Keratinocyte (primary cell): ENCODE data around the gene CDK15. TPM values are rescaled to one million over a fixed set of nuclear protein-coding genes. Genes with fewer than 3 reads are reported as not detected.

Source experiments
- DNase-seq: peaks from one replicate; pipeline ENCODE4 v3.0.0-alpha.2; 2011; ENCODE audit warnings: low read depth, missing footprints, low spot score
- FAIRE-seq: peaks from 2 replicates; lab custom pipeline; 2011; peaks lifted over from hg19 to GRCh38; lab: Jason Lieb, UNC
- H2AFZ ChIP-seq: 2 replicates; pipeline ENCODE4 v1.6.0; 2012; ENCODE audit warnings: low read length, control low read depth, inconsistent platforms; ENCODE audit not compliant: control insufficient read depth
- H3K27ac ChIP-seq: 2 replicates; pipeline ENCODE4 v1.5.1; 2011; ENCODE audit warnings: low read length; ENCODE audit not compliant: control insufficient read depth, insufficient read depth
- H3K27me3 ChIP-seq: 3 replicates; pipeline ENCODE4 v1.6.0; 2011; ENCODE audit warnings: low read length; ENCODE audit not compliant: control insufficient read depth, insufficient read depth; ENCODE audit errors: extremely low read depth
- H3K36me3 ChIP-seq, 2 experiments: 2 replicates in 1 of 2; 3 replicates in 1 of 2; pipeline ENCODE4 v1.5.1; 2011; ENCODE audit warnings: low read length in 2 of 2, mild to moderate bottlenecking in 1 of 2; ENCODE audit not compliant: control insufficient read depth in 2 of 2, insufficient read depth in 2 of 2; ENCODE audit errors: extremely low read depth in 1 of 2
- H3K4me1 ChIP-seq: 3 replicates; pipeline ENCODE4 v1.5.1; 2011; ENCODE audit warnings: low read length; ENCODE audit not compliant: control insufficient read depth, insufficient read depth; ENCODE audit errors: extremely low read depth
- H3K4me2 ChIP-seq: 3 replicates; pipeline ENCODE4 v1.6.0; 2011; ENCODE audit warnings: low read depth, low read length; ENCODE audit not compliant: control insufficient read depth, insufficient read depth; ENCODE audit errors: extremely low read depth
- H3K4me3 ChIP-seq, 3 experiments: fragments of 200-600 bp in 1 of 3; sonication (generic) in 1 of 3; 2 replicates in 2 of 3; 3 replicates in 1 of 3; pipeline ENCODE4 v1.5.1; 2011 to 2016; ENCODE audit warnings: low read length in 3 of 3, mild to moderate bottlenecking in 3 of 3, control low read depth in 2 of 3, inconsistent platforms in 1 of 3, low read depth in 1 of 3, mixed read lengths in 1 of 3, mixed run types in 1 of 3, moderate library complexity in 1 of 3; ENCODE audit not compliant: control insufficient read depth in 2 of 3, insufficient read depth in 2 of 3; ENCODE audit errors: extremely low read depth in 1 of 3
- H3K79me2 ChIP-seq: 2 replicates; pipeline ENCODE4 v1.6.0; 2012; ENCODE audit warnings: low read length; ENCODE audit not compliant: control insufficient read depth, insufficient read depth
- H3K9ac ChIP-seq: 3 replicates; pipeline ENCODE4 v1.6.0; 2011; ENCODE audit warnings: low read length; ENCODE audit not compliant: control insufficient read depth, insufficient read depth; ENCODE audit errors: extremely low read depth
- H3K9me1 ChIP-seq: 3 replicates; pipeline ENCODE4 v1.6.0; 2011; ENCODE audit warnings: low read length; ENCODE audit not compliant: control insufficient read depth, insufficient read depth; ENCODE audit errors: extremely low read depth
- H3K9me3 ChIP-seq: 2 replicates; pipeline ENCODE4 v1.5.1; 2012; ENCODE audit warnings: low read depth, low read length; ENCODE audit not compliant: control insufficient read depth
- H4K20me1 ChIP-seq: 3 replicates; pipeline ENCODE4 v1.6.0; 2011; ENCODE audit warnings: low read length; ENCODE audit not compliant: control insufficient read depth, insufficient read depth; ENCODE audit errors: extremely low read depth
- EZH2 ChIP-seq: IDR thresholded peaks from one replicate; pipeline ENCODE4 v1.6.1; 2012; ENCODE audit warnings: inconsistent platforms, mild to moderate bottlenecking, low read length, moderate library complexity
- dilution Hi-C: fragments of 300-500 bp; cut with MboI; formaldehyde crosslinking; loops from one replicate; pipeline ENCODE4 v1.7.0; 2020; ENCODE audit warnings: low sequenced_read_pairs; ENCODE audit not compliant: extremely low pct_ligation_motif_present
- polyA plus RNA-seq, 5 experiments: library from polyadenylated mRNA; depleted of rRNA in 3 of 5; stranded (reverse) in 3 of 5; stranded (forward) in 1 of 5; unstranded in 1 of 5; fragments of >200 nt; gene quantifications; 1 replicate in 1 of 5; 2 replicates in 3 of 5; 3 replicates in 1 of 5; pipeline versions ENCODE4 v1.2.1 to v1.2.3, GENCODE V29; 2011 to 2012; ENCODE audit warnings: missing spikeins in 2 of 5, low read depth in 1 of 5, low replicate concordance in 1 of 5
- TF ChIP-seq, protein P1 (sequence below), 3 experiments: IDR thresholded peaks in 1 of 3; conservative IDR thresholded peaks in 1 of 3; optimal IDR thresholded peaks in 1 of 3; 2 replicates in 2 of 3; 3 replicates in 1 of 3; pipeline versions ENCODE3 to v1.5.1; 2011; ENCODE audit warnings: low read length in 3 of 3, mild to moderate bottlenecking in 3 of 3, moderate library complexity in 2 of 3, control low read depth in 1 of 3, inconsistent platforms in 1 of 3; ENCODE audit not compliant: insufficient read depth in 2 of 3; ENCODE audit errors: extremely low read depth in 1 of 3

CDK15 gene
- polyA plus RNA-seq, 1 donor (not counting 4 experiments of a cell fraction or from before 2014, with no cell fraction given): 0.96 TPM

DNA sequence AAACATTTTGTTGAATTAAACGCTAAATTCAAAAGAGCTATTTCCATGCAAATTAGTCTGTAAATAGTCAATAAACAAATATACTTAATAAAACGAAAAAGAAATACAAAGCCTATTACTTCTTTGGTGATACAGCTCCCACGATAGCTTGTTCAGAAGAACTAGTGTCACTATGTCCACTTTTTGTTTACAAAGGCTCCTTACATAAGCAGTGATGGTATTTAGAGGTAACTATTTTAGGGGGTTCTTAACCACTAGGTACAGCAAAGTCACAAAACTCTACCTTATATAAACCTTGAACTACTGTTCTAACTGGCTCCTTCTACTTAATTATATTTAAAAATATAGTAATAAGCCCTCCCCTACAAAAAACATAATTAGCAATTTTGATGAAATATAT, 47.5 kb upstream of the CDK15 start:
- Histone ChIP-seq H3K79me2 (no peaks in the 10 kb centered on the region), H3K9ac (no peak overlapping the region), H3K4me3 (no peak overlapping the region), H3K4me2 (no peak overlapping the region), H3K27ac (no peak overlapping the region), H3K27me3 (no peaks in the 10 kb centered on the region), H3K36me3 (peaks cover 20 to 23% of the 10 kb centered on the region in 2 experiments), H3K9me3 (no peaks in the 10 kb centered on the region), H3K9me1 (no peaks in the 10 kb centered on the region), H2AFZ (no peak overlapping the region), H3K4me1 (no peaks in the 10 kb centered on the region), H4K20me1 (no peaks in the 10 kb centered on the region)
- dilution Hi-C loops: no loop called here
- TF ChIP-seq EZH2: no peak
- TF ChIP-seq, protein P1, sequence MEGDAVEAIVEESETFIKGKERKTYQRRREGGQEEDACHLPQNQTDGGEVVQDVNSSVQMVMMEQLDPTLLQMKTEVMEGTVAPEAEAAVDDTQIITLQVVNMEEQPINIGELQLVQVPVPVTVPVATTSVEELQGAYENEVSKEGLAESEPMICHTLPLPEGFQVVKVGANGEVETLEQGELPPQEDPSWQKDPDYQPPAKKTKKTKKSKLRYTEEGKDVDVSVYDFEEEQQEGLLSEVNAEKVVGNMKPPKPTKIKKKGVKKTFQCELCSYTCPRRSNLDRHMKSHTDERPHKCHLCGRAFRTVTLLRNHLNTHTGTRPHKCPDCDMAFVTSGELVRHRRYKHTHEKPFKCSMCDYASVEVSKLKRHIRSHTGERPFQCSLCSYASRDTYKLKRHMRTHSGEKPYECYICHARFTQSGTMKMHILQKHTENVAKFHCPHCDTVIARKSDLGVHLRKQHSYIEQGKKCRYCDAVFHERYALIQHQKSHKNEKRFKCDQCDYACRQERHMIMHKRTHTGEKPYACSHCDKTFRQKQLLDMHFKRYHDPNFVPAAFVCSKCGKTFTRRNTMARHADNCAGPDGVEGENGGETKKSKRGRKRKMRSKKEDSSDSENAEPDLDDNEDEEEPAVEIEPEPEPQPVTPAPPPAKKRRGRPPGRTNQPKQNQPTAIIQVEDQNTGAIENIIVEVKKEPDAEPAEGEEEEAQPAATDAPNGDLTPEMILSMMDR (optimal IDR thresholded peaks at IDR 0.05 in 1 of 3, IDR thresholded peaks at IDR 0.05 in 1 of 3, conservative IDR thresholded peaks at IDR 0.05 in 1 of 3; ENCODE audit: extremely low read depth in 1 of 3, insufficient read depth in 2 of 3, low read length in 3 of 3): no peak
- FAIRE-seq (no peak), DNase-seq (no peak)

DNA sequence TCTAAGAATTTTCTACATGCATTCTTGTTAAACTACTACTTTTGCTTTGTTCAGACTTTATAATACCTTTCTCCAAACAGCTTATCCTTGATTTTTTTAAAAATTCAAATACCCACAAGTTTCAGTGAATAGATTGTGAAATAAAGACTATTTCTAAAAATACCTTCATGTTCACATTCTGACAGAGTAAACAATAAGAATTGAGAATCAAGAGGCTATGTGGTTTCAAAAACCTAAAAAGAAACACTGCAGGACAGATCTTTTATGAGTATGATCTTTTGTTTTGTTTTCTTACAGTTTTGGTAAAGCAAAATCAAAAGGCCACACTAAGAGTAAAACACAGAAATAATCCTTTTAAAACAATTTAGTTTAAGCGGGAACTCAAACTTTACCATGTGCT, 46.8 kb upstream of the CDK15 start:
- H2AFZ ChIP-seq: no peak overlapping the region
- TF ChIP-seq, protein P1 (optimal IDR thresholded peaks at IDR 0.05 in 1 of 3, IDR thresholded peaks at IDR 0.05 in 1 of 3, conservative IDR thresholded peaks at IDR 0.05 in 1 of 3; ENCODE audit: extremely low read depth in 1 of 3, insufficient read depth in 2 of 3, low read length in 3 of 3): no peak
- TF ChIP-seq EZH2: no peak
- H3K36me3 ChIP-seq: peaks cover 20% of the 10 kb centered on the region in 2 experiments
- H3K4me1 ChIP-seq: no peaks in the 10 kb centered on the region
- H4K20me1 ChIP-seq: no peaks in the 10 kb centered on the region
- H3K4me2 ChIP-seq: no peak overlapping the region
- DNase-seq (no peak), FAIRE-seq (no peak)
- no peaks in the 10 kb centered on the region for H3K9me3 ChIP-seq
- H3K4me3 ChIP-seq: no peak overlapping the region
- H3K79me2 ChIP-seq: no peaks in the 10 kb centered on the region
- H3K9me1 ChIP-seq: no peaks in the 10 kb centered on the region
- H3K27me3 ChIP-seq: no peaks in the 10 kb centered on the region
- no peak overlapping the region for H3K27ac ChIP-seq
- dilution Hi-C loops: no loop called here
- H3K9ac ChIP-seq: no peak overlapping the region
